ENCODE results near the gene CBFA2T2.

Gene CBFA2T2

GRCh38 chr20:33677991-33678702, 188.3 kb downstream of the CBFA2T2 start:
- no peak for TF ChIP-seq CTCF (conservative IDR thresholded peaks at IDR 0.05; ENCODE audit: low read length)
- no peak overlapping the region for H3K4me3 ChIP-seq (ENCODE audit: low read length)
- DNase-seq (ENCODE audit: low read depth): no peak

- H3K4me3 ChIP-seq (ENCODE audit: low read length): no peak overlapping the region
- DNase-seq (ENCODE audit: low read depth): no peak
- no peak for TF ChIP-seq CTCF (conservative IDR thresholded peaks at IDR 0.05; ENCODE audit: low read length)
Observed at GRCh38 chr20:33679758-33680485, 190.0 kb downstream of the CBFA2T2 start.

- TF ChIP-seq CTCF (conservative IDR thresholded peaks at IDR 0.05; ENCODE audit: low read length): no peak
- DNase-seq (ENCODE audit: low read depth): peak; percentile 37
- no peak overlapping the region for H3K4me3 ChIP-seq (ENCODE audit: low read length)
Observed at GRCh38 chr20:33680686-33681085, 190.8 kb downstream of the CBFA2T2 start.

GRCh38 chr20:33681288-33681687, 191.4 kb downstream of the CBFA2T2 start:
- TF ChIP-seq CTCF (conservative IDR thresholded peaks at IDR 0.05; ENCODE audit: low read length): no peak
- no peak overlapping the region for H3K4me3 ChIP-seq (ENCODE audit: low read length)
- DNase-seq (ENCODE audit: low read depth): no peak

- DNase-seq (ENCODE audit: low read depth): no peak
- H3K4me3 ChIP-seq (ENCODE audit: low read length): no peak overlapping the region
- no peak for TF ChIP-seq CTCF (conservative IDR thresholded peaks at IDR 0.05; ENCODE audit: low read length)
Observed at GRCh38 chr20:33681728-33682353, 191.9 kb downstream of the CBFA2T2 start.

- peak overlapping the region; percentile 53; the same call in 1 of the 2 replicates for H3K4me3 ChIP-seq (ENCODE audit: low read length)
- TF ChIP-seq CTCF (conservative IDR thresholded peaks at IDR 0.05; ENCODE audit: low read length): no peak
- no peak for DNase-seq (ENCODE audit: low read depth)
Observed at GRCh38 chr20:33684533-33685327, 194.8 kb downstream of the CBFA2T2 start.

Measured in AG10803 (cell line).